Measurements from ENCODE around the gene AKNA.
"Not testable (repeated sequence)": the region's sequence is repeated elsewhere in the genome, so short reads cannot be mapped to it uniquely, and the experiment has no call there.

The AKNA gene

GRCh38 chr9:114339130-114339908 lies 48.5 kb downstream of the AKNA start:
- DNase-seq (ENCODE audit: low read depth, low spot score), result no peak

GRCh38 chr9:114338187-114338586 lies 49.6 kb downstream of the AKNA start:
- DNase-seq (ENCODE audit: low read depth, low spot score), result no peak

DNA sequence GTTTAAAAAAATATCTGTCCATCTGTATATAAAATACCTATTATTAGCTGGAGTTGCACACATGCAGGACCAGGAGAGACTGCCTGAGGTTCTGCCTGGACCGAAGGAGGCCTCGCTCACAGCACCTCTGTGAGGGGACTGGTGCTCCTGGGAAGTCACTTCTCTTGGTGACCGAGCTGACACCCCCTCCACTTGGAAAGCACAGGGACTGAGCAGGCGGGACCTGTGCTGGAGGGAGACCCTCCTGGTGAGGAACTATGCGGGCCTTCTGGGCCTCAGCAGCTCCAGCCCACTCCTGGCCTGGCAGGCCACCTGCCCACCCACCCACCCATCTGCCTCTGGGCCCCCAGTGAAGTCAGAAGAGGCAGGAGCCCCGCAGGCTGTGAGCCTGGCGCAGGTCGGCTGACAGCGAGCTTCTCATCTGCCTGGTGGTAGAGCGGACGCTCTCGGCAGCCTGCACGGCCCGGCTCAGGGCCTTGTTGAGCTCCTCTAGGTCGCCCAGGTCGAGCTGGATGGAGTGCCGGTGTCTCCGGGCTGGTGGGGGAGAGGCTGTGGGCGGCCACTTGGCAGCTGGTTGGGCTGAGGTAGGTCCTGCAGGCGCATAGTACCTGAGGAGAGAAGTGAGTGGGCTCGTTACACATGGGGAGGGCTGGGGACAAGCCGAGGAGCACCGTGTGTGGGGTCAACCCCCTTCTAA lies 50.9 kb downstream of the AKNA start:
- no peak for DNase-seq (ENCODE audit: low read depth, low spot score)

DNA sequence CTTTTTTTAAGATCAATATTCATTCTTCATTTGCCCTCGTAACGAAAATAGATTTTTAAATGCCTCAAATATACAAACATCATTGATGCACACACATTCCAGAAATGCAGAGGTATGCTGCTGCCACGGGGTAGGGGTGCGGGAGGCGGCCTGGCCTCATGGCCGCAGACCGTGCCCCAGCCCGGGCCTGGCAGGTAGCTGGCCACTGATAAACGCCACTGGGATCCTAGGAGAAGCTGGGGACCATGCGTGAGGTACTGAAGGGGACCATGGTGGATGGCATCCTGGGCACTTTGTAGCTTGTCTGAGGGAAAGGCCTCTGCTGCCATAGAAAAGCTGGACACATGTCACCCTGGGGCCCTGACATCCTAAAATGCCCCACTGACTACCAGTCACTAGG lies 51.6 kb downstream of the AKNA start:
- DNase-seq (ENCODE audit: low read depth, low spot score), result no peak

- DNase-seq (ENCODE audit: low read depth, low spot score), result no peak
Observed at GRCh38 chr9:114335745-114336144, 52.0 kb downstream of the AKNA start.

DNA sequence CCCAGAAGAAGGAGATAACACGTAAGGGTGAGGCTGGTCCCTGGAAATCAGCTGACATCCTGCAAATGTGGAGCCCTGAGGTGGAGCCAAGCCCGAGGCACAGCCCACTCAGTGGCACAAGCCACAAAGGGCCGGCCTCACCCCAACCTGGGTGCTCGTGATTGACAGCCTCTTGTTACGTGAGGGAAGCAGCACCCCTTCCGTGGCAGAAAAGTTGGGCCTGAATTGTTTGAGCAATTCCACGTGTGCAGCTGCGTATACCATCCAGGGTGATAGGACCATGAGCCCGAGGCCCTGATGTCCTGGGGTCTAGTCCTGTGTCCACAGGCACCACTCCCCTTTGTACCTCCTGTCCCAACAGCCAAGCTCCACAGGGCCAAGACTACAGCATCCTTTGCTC lies 53.3 kb downstream of the AKNA start:
- DNase-seq (ENCODE audit: low read depth, low spot score), result no peak

GRCh38 chr9:114333718-114334117 lies 54.1 kb downstream of the AKNA start:
- not testable (repeated sequence) for DNase-seq (ENCODE audit: low read depth, low spot score)

DNA sequence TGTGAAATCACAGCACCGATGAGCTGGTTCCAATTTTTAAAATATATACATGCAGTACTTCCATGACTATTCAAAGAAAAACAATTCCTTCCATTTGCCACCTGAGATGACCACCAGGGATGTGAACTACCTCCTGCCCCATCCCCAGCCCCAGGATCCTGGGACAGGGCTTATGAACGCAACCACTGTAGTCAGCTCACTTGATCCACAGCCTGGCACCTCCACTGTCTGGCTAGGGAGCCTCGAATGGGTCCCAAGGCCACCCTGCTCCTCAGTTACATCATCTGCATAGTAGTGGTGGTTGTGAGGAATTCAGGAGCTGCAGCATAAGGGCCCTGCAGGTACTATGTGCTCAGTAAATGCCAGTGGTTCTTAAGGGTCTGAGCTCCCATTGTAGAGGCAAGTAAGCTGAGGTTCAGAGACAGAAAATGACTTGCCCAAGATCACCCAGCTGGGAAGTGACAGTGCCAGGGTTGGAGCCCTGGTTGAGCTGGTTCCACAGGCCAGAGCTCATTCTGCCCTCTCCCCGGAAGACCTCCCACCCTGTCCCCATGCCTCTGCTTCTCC lies 55.2 kb downstream of the AKNA start:
- DNase-seq (ENCODE audit: low read depth, low spot score), result not testable (repeated sequence)

DNA sequence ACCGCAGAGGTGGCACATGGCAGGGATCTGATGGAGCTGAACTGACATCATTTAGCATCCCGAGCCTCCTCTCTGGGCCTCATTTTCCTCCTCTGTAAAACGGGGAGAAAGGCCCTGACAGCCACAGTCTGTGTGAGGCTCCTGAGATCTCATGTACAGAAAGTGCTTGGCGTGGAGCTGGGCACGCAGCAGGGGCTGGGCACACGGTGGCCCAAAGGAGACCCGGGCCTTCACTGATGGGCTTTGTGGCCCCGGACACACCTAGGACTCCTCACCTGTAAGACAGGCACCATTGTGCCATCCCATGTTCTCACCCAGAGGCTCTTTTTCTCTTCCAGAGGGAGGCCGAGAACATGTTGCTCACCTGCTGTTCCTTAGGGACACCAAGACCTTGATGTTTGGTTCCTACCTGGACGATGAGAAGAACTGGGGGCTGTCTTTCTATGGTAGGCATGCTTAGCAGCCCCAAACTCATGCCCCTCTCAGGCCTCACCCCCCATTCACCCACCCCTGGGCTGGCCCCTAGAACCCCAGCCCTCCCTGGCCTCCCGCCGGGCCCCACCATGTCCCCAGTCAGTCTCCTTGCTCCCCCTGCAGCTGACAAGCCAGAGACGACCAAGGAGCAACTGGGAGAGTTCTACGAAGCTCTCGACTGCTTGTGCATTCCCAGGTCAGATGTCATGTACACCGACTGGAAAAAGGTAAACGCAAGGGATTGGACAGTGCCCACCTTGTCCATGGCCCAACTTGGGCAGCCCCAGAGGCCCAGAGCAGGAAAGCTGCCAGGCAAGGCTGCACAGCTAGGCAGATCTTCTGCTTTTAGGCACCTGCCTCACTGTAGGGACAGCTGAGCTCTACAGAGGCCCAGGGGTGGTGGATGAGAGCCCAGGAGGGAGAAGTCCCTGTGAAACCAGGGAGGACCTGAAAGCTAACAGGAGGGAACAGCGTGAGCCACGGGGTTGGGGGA lies 56.3 kb downstream of the AKNA start:
- DNase-seq (ENCODE audit: low read depth, low spot score), result not testable (repeated sequence)

- DNase-seq (ENCODE audit: low read depth, low spot score), result no peak
Observed at GRCh38 chr9:114330636-114331035, 57.1 kb downstream of the AKNA start.

- DNase-seq (ENCODE audit: low read depth, low spot score), result not testable (repeated sequence)
Observed at GRCh38 chr9:114329625-114330022, 58.2 kb downstream of the AKNA start, which contains the start of gene ORM2. ORM2 (plus strand) TSS chr9:114329869; CDS start chr9:114329905, 36 bp downstream.

- DNase-seq (ENCODE audit: low read depth, low spot score), result not testable (repeated sequence)
Observed at GRCh38 chr9:114328937-114329624, 58.7 kb downstream of the AKNA start.

GRCh38 chr9:114328357-114328820 lies 59.4 kb downstream of the AKNA start:
- not testable (repeated sequence) for DNase-seq (ENCODE audit: low read depth, low spot score)

GRCh38 chr9:114327749-114328148 lies 60.0 kb downstream of the AKNA start:
- DNase-seq (ENCODE audit: low read depth, low spot score), result no peak

DNA sequence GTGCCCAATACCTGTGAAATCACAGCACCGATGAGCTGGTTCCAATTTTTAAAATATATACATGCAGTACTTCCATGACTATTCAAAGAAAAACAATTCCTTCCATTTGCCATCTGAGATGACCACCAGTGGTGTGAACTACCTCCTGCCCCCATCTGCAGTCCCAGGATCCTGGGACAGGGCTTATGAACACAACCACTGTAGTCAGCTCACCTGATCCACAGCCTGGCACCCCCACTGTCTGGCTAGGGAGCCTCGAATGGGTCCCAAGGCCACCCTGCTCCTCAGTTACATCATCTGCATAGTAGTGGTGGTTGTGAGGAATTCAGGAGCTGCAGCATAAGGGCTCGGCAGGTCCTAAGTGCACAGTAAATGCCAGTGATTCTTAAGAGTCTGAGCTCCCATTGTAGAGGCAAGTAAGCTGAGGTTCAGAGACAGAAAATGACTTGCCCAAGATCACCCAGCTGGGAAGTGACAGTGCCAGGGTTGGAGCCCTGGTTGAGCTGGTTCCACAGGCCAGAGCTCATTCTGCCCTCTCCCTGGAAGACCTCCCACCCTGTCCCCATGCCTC lies 62.0 kb downstream of the AKNA start:
- DNase-seq (ENCODE audit: low read depth, low spot score), result not testable (repeated sequence)

GRCh38 chr9:114324965-114325364 lies 62.8 kb downstream of the AKNA start:
- DNase-seq (ENCODE audit: low read depth, low spot score), result not testable (repeated sequence)

DNA sequence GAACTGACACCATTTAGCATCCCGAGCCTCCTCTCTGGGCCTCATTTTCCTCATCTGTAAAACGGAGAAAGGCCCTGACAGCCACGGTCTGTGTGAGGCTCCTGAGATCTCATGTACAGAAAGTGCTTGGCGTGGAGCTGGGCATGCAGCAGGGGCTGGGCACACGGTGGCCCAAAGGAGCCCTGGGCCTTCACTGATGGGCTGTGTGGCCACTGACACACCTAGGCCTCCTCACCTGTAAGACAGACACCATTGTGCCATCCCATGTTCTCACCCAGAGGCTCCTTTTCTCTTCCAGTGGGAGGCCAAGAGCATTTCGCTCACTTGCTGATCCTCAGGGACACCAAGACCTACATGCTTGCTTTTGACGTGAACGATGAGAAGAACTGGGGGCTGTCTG lies 63.3 kb downstream of the AKNA start:
- no peak for DNase-seq (ENCODE audit: low read depth, low spot score)

DNA sequence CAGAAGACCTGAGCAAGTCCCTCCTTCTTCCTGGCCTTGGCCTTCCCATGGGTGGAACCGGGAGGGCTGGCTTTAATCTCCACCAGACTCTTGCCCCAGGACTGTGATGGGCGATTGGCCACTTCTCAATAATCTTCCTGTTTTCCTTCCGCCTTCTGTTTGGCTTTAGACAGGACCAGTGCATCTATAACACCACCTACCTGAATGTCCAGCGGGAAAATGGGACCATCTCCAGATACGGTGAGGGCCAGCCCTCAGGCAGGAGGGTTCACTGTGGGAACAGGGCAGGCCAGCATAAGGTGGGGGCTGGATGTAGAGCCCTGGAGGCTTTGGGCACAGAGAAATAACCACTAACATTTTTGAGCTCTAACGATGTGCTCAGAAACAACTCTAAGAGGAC lies 63.9 kb downstream of the AKNA start:
- not testable (repeated sequence) for DNase-seq (ENCODE audit: low read depth, low spot score)

GRCh38 chr9:114322831-114323531 lies 64.8 kb downstream of the AKNA start, which contains the start of gene ORM1:
ORM1 (plus strand) TSS chr9:114323098; CDS start chr9:114323134, 36 bp downstream.
- not testable (repeated sequence) for DNase-seq (ENCODE audit: low read depth, low spot score)

Measured in activated CD4-positive, CD25-positive, alpha-beta regulatory T cell treated with anti-CD3 and anti-CD28 coated beads, Interleukin-2, amount 50 U/mL, for 16 hours (primary cell).